Fibroblast of mammary gland (primary cell): ENCODE data around the gene HRK.

Source experiments
- DNase-seq: peaks from one replicate; pipeline ENCODE4 v3.0.0-alpha.2; 2010; ENCODE audit warnings: low read depth
- H3K4me3 ChIP-seq: 2 replicates; pipeline ENCODE4 v1.5.1; 2011; ENCODE audit warnings: low read depth, mild to moderate bottlenecking, low read length, moderate library complexity; ENCODE audit not compliant: control insufficient read depth
- TF ChIP-seq, protein P1 (sequence below): conservative IDR thresholded peaks from 2 replicates; pipeline ENCODE4 v1.5.1; 2011; ENCODE audit warnings: low read depth, low read length, inconsistent platforms; ENCODE audit not compliant: control insufficient read depth, insufficient read depth

HRK gene

DNA sequence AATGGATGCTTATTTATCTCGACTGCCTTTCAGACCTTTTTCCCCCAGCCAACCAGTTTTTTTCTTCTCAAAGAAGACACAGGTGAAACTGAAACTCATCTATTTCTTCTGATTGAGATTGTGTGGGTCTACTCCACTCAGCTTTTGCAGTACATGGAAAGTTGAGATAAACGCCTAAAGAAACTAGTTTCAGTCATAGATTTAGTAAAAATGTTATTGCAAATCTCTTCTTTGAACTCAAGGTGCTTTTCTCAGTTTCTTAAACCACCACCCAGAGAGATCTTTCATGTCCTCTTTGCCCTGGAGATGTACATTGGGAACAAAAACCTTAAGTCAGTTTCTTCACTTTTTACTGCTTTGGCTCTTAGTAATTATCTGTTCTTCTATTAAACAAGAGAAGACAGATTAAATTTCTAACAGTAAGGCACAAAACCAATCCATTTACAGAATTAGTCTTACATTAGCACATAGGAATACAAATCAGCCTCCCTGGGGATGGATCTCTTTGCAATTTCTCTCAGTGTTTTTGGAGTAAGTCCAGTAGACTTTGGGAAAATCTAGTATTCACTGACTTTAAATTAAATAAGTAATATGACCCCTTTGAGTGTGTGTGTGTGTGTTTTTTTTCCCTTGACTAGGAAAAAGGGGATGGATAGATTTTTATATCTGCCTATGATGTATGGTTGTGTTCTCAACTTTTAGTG, 41.1 kb upstream of the HRK start:
- H3K4me3 ChIP-seq: no peak overlapping the region
- TF ChIP-seq, protein P1, sequence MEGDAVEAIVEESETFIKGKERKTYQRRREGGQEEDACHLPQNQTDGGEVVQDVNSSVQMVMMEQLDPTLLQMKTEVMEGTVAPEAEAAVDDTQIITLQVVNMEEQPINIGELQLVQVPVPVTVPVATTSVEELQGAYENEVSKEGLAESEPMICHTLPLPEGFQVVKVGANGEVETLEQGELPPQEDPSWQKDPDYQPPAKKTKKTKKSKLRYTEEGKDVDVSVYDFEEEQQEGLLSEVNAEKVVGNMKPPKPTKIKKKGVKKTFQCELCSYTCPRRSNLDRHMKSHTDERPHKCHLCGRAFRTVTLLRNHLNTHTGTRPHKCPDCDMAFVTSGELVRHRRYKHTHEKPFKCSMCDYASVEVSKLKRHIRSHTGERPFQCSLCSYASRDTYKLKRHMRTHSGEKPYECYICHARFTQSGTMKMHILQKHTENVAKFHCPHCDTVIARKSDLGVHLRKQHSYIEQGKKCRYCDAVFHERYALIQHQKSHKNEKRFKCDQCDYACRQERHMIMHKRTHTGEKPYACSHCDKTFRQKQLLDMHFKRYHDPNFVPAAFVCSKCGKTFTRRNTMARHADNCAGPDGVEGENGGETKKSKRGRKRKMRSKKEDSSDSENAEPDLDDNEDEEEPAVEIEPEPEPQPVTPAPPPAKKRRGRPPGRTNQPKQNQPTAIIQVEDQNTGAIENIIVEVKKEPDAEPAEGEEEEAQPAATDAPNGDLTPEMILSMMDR: no peak
- peak; percentile 72 for DNase-seq

DNA sequence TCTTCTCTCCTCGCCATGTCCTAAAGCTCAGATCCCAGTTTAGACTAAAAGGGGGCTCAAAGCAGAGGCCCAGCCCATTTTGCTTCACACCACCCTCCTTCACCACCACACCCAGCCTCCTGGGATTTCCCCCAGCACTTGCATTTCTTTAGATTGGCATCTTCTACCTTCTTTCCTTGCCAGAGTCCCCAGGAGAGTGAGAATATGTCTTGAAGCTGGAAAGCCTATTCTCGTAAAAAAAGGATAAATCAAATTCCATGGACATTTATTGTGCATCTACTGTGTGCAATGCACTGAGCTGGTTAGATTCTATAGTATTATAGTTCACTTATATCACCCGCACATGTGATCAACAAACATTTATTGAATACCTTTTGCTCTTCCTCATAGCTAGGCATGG, 39.7 kb upstream of the HRK start:
- no peak for DNase-seq
- no peak overlapping the region for H3K4me3 ChIP-seq
- TF ChIP-seq, protein P1: no peak

DNA sequence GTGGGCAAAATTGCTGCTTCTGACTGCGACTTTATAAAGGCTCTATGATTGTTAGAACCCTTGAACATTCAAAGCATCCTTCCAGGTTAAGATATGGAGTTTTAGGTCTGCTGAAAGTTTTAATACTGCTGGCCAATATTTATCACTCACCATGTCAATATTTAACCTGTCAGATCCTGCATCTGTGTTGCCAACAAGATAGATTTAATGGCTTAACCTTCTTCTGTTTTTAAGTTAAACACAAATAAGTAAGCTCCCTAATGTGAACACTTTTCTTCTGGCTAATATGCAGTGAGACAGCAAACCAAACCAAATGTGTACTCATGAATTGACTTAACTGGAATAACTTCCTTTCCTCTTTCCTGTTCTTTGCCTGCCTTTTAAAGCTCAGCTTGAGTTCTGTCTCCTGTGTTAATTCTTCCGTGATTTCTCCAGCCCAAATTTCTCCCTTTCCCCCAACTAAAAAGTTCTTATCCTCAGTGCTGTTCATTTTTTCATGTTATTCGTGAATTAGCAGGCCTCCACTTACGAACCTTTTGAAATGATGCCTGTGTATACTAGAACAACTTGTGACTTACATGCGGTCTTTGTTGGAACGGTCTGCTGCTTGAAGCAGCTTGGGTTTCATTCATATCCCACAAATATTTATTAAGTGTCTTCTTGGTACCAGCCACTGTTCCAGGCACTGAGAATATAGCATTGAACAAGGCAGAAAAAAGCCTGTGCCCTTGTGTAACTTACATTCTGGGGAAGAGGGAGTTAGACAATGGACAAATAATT, 38.7 kb upstream of the HRK start:
- TF ChIP-seq, protein P1: no peak
- DNase-seq: no peak
- H3K4me3 ChIP-seq: no peak overlapping the region

DNA sequence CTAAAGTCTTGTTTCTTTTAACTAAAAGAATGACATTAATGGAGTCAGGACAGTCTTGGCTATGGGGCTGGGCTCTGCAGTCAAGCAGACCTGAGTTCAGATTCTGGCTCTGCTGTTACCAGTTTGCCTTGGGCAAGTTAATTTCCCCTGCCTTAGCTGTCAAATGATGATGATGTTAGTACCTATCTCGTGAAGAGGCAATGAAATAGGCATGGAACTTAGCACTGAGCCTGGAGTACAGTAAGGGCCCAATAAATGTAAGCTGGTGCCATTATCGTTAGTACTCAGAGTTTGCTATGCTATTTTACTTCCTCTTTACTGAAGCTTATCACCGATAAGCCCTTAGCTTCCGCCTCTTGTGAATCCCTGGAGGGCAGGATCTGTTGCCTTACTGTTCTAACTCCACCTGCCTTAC, 38.0 kb upstream of the HRK start:
- H3K4me3 ChIP-seq: no peak overlapping the region
- no peak for DNase-seq
- TF ChIP-seq, protein P1: no peak

DNA sequence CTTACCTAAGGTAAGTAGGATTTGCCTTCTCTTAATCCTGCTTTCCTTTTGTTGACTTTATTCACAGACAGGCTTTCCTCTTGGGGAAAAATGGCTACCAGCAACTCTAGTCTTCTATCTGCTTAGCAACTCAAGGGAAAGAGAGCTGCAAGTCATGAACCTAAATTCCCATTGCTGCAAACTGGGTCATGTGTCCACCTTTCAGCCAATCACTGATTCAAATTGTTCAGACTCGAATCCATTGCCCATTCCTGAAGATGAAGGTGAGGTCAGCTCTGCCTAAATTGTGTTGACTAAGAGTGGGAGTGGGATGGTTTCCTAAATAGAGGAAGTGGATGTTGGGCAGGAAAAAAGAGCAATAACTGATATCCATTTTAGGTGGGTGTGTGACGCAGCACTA, 37.2 kb upstream of the HRK start:
- H3K4me3 ChIP-seq: no peak overlapping the region
- TF ChIP-seq, protein P1: no peak
- no peak for DNase-seq

DNA sequence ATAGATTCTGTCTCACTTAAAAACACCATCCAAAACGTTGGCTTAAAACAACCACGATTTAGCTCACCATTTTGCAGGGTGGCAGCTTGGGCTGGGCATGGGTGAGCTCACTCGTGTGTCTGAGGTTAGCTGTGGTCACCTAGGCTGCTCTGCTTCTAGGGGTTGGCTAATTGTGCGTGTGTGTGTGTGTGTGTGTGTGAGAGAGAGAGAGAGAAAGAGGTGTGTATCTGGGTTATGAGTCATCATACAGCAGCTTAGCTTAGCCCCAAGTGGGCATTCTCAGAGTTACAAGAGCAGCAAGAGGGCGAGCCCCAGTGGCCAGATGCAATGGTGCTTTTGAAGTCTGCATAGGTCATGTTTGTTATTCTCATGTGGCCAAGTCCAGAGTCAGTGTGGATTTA, 35.5 kb upstream of the HRK start:
- TF ChIP-seq, protein P1: peak; percentile 56
- DNase-seq: peak; percentile 91

DNA sequence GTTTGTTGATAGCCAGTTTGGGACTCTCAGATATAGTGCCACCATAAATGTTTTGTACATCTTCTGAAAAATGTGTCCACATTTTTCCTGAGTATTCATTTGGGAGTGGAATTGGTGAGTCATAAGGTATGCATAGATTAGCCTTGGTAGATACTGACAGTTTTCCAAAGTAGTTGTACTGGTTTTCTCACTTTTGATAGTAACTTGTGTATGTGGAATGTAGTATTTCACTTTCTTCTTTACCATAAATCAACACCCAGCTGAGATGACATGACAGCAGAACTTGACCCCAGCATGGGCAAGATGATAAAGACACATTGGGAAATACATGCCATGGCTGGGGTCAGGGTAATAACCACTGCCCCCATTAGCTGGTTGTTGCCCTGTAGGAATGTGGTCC, 34.9 kb upstream of the HRK start:
- DNase-seq: peak; percentile 46
- TF ChIP-seq, protein P1: no peak
- no peak overlapping the region for H3K4me3 ChIP-seq

More for the DNA sequence above, 35.5 kb upstream of the HRK start:
- H3K4me3 ChIP-seq: no peak overlapping the region
